Measurements from ENCODE around the gene OSBP2.
A peak's percentile ranks its signal among the peaks of the same experiment; 100 is the strongest.

The OSBP2 gene

GRCh38 chr22:30790366-30790765 is 95.7 kb downstream of the OSBP2 start:
- no peak overlapping the region for H3K27ac ChIP-seq (ENCODE audit: low read depth, low read length)
- peaks cover 0 to 5% (median 0%) of the 10 kb centered on the region in 5 donors for H3K9me3 ChIP-seq (ENCODE audit: control insufficient read depth in 5 of 5, low read length in 5 of 5)
- H3K36me3 ChIP-seq (ENCODE audit: control insufficient read depth in 5 of 5, insufficient read depth in 5 of 5, low read length in 5 of 5): no peaks in the 10 kb centered on the region
- H3K4me3 ChIP-seq (ENCODE audit: low read depth in 1 of 5, low read length in 5 of 5): no peak overlapping the region
- H3K9ac ChIP-seq (ENCODE audit: low read length in 5 of 5): no peak overlapping the region
- no peaks in the 10 kb centered on the region for H3K27me3 ChIP-seq (ENCODE audit: control insufficient read depth in 5 of 5, insufficient read depth in 4 of 5, low read length in 5 of 5)
- H3K4me1 ChIP-seq (ENCODE audit: control insufficient read depth in 5 of 5, insufficient read depth in 5 of 5, low read length in 5 of 5): no peaks in the 10 kb centered on the region

DNA sequence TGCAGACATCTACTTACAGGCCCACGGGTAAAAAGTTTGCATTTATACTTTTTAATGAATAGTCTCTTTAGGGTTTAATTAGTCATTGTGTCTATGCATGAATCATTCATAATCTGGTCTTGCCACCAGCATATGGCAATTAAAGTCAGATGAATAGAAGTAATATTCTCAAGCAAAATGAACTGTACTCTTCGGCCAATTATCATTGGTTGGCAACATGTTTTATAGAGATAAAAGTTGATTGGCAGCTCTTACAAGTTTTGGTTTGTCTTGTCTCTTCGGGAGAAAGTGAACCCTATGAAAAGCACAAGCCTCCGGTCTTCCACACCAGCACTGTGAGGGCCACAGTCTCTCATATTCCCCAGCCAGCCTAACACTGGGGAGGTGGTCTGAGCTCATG is 97.8 kb downstream of the OSBP2 start:
- Histone ChIP-seq H3K27me3 (ENCODE audit: control insufficient read depth in 5 of 5, insufficient read depth in 4 of 5, low read length in 5 of 5) (no peaks in the 10 kb centered on the region), H3K27ac (ENCODE audit: low read depth, low read length) (no peak overlapping the region), H3K9ac (ENCODE audit: low read length in 5 of 5) (no peak overlapping the region), H3K4me1 (ENCODE audit: control insufficient read depth in 5 of 5, insufficient read depth in 5 of 5, low read length in 5 of 5) (no peaks in the 10 kb centered on the region), H3K9me3 (ENCODE audit: control insufficient read depth in 5 of 5, low read length in 5 of 5) (peaks cover 0 to 5% (median 0%) of the 10 kb centered on the region in 5 donors), H3K4me3 (ENCODE audit: low read depth in 1 of 5, low read length in 5 of 5) (no peak overlapping the region), H3K36me3 (ENCODE audit: control insufficient read depth in 5 of 5, insufficient read depth in 5 of 5, low read length in 5 of 5) (no peaks in the 10 kb centered on the region)

DNA sequence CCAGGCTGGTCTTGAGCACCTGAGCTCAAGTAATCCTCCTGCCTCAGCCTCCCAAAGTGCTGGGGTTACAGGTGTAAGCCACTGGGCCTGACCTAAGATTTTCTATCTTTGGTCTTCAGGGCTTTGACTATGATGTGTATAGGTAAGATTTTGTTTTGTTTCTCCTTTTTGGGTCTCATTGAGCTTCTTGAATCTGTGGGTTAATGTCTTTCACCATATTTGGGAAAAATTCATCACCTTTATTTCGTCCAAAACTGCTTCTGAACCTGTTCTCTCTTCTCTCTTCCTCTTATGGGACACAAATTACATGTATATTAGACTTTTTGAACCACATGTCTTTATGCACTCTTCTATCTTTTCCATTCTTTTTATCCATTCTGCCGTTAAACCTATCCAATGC is 100.4 kb downstream of the OSBP2 start:
- H3K27ac ChIP-seq (ENCODE audit: low read depth, low read length): no peak overlapping the region
- peaks cover 0 to 5% (median 0%) of the 10 kb centered on the region in 5 donors for H3K9me3 ChIP-seq (ENCODE audit: control insufficient read depth in 5 of 5, low read length in 5 of 5)
- peaks cover 0 to 11% (median 3%) of the 10 kb centered on the region in 5 donors for H3K27me3 ChIP-seq (ENCODE audit: control insufficient read depth in 5 of 5, insufficient read depth in 4 of 5, low read length in 5 of 5)
- no peaks in the 10 kb centered on the region for H3K4me1 ChIP-seq (ENCODE audit: control insufficient read depth in 5 of 5, insufficient read depth in 5 of 5, low read length in 5 of 5)
- no peak overlapping the region for H3K9ac ChIP-seq (ENCODE audit: low read length in 5 of 5)
- H3K4me3 ChIP-seq (ENCODE audit: low read depth in 1 of 5, low read length in 5 of 5): no peak overlapping the region
- H3K36me3 ChIP-seq (ENCODE audit: control insufficient read depth in 5 of 5, insufficient read depth in 5 of 5, low read length in 5 of 5): no peaks in the 10 kb centered on the region

DNA sequence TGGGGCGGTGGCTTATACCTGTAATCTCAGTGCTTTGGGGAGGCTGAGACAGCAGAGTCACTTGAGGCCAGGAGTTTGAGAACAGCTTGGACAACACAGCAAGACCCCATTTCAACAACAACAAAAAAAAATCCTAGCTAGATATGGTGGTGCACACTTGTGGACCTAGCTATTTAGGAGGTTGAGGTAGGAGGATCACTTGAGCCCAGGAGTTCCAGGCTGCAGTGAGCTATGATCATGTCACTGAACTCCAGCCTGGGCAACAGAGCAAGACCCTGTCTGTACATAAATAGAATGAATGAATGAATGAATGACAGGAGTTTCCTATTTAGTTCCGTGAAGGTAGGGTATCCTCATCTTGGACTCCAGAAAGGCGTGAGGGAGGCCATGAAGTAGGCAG is 107.0 kb downstream of the OSBP2 start:
- Histone ChIP-seq H3K4me3 (ENCODE audit: low read depth in 1 of 5, low read length in 5 of 5) (no peak overlapping the region), H3K9ac (ENCODE audit: low read length in 5 of 5) (no peak overlapping the region), H3K4me1 (ENCODE audit: control insufficient read depth in 5 of 5, insufficient read depth in 5 of 5, low read length in 5 of 5) (peaks cover 0 to 11% (median 8%) of the 10 kb centered on the region in 5 donors), H3K36me3 (ENCODE audit: control insufficient read depth in 5 of 5, insufficient read depth in 5 of 5, low read length in 5 of 5) (no peaks in the 10 kb centered on the region), H3K27me3 (ENCODE audit: control insufficient read depth in 5 of 5, insufficient read depth in 4 of 5, low read length in 5 of 5) (peaks cover 2 to 17% (median 13%) of the 10 kb centered on the region in 5 donors), H3K27ac (ENCODE audit: low read depth, low read length) (no peak overlapping the region), H3K9me3 (ENCODE audit: control insufficient read depth in 5 of 5, low read length in 5 of 5) (no peaks in the 10 kb centered on the region)

- Histone ChIP-seq H3K9me3 (ENCODE audit: control insufficient read depth in 5 of 5, low read length in 5 of 5) (no peaks in the 10 kb centered on the region), H3K27ac (ENCODE audit: low read depth, low read length) (no peak overlapping the region), H3K9ac (ENCODE audit: low read length in 5 of 5) (no peak overlapping the region), H3K4me3 (ENCODE audit: low read depth in 1 of 5, low read length in 5 of 5) (peak overlapping the region in 2 of 5 donors; percentile 6 to 7), H3K4me1 (ENCODE audit: control insufficient read depth in 5 of 5, insufficient read depth in 5 of 5, low read length in 5 of 5) (peaks cover 0 to 11% (median 8%) of the 10 kb centered on the region in 5 donors), H3K36me3 (ENCODE audit: control insufficient read depth in 5 of 5, insufficient read depth in 5 of 5, low read length in 5 of 5) (no peaks in the 10 kb centered on the region), H3K27me3 (ENCODE audit: control insufficient read depth in 5 of 5, insufficient read depth in 4 of 5, low read length in 5 of 5) (peaks cover 6 to 24% (median 19%) of the 10 kb centered on the region in 5 donors)
Measured at GRCh38 chr22:30802202-30803166, 107.8 kb downstream of the OSBP2 start.

- H3K9ac ChIP-seq (ENCODE audit: low read length in 5 of 5): no peak overlapping the region
- no peak overlapping the region for H3K27ac ChIP-seq (ENCODE audit: low read depth, low read length)
- H3K9me3 ChIP-seq (ENCODE audit: control insufficient read depth in 5 of 5, low read length in 5 of 5): no peaks in the 10 kb centered on the region
- H3K4me1 ChIP-seq (ENCODE audit: control insufficient read depth in 5 of 5, insufficient read depth in 5 of 5, low read length in 5 of 5): peaks cover 0 to 11% (median 8%) of the 10 kb centered on the region in 5 donors
- H3K4me3 ChIP-seq (ENCODE audit: low read depth in 1 of 5, low read length in 5 of 5): no peak overlapping the region
- H3K36me3 ChIP-seq (ENCODE audit: control insufficient read depth in 5 of 5, insufficient read depth in 5 of 5, low read length in 5 of 5): no peaks in the 10 kb centered on the region
- H3K27me3 ChIP-seq (ENCODE audit: control insufficient read depth in 5 of 5, insufficient read depth in 4 of 5, low read length in 5 of 5): peaks cover 7 to 25% (median 19%) of the 10 kb centered on the region in 5 donors
Measured at GRCh38 chr22:30803679-30804078, 109.0 kb downstream of the OSBP2 start.

- Histone ChIP-seq H3K36me3 (ENCODE audit: control insufficient read depth in 5 of 5, insufficient read depth in 5 of 5, low read length in 5 of 5) (no peaks in the 10 kb centered on the region), H3K27me3 (ENCODE audit: control insufficient read depth in 5 of 5, insufficient read depth in 4 of 5, low read length in 5 of 5) (peaks cover 7 to 23% (median 18%) of the 10 kb centered on the region in 5 donors), H3K4me3 (ENCODE audit: low read depth in 1 of 5, low read length in 5 of 5) (no peak overlapping the region), H3K9me3 (ENCODE audit: control insufficient read depth in 5 of 5, low read length in 5 of 5) (no peaks in the 10 kb centered on the region), H3K27ac (ENCODE audit: low read depth, low read length) (no peak overlapping the region), H3K9ac (ENCODE audit: low read length in 5 of 5) (no peak overlapping the region), H3K4me1 (ENCODE audit: control insufficient read depth in 5 of 5, insufficient read depth in 5 of 5, low read length in 5 of 5) (peaks cover 0 to 11% (median 8%) of the 10 kb centered on the region in 5 donors)
Measured at GRCh38 chr22:30804626-30805025, 110.0 kb downstream of the OSBP2 start.

DNA sequence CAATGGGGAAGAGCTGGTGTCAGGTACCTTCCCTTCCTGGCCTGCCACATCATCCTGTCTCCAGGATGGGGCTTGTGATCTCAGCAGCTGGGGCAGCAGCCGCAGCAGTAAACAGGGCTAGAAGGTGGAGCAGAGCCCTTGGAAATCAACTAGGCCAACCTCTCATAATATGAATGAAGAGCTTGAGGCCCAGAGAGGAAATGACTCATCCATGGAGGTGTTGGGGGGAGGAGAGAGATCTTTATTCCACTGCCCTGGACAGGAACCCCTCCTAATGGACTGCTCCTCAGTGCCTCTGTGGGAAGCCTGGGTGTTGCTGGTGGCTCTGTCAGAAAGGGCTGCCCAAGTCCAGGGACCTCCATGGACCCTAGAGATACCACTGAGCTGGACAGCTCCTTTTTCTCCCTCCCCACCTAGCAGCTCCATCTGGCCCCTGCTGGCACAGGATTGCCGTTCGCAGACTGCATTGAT is 111.8 kb downstream of the OSBP2 start:
- Histone ChIP-seq H3K9me3 (ENCODE audit: control insufficient read depth in 5 of 5, low read length in 5 of 5) (no peaks in the 10 kb centered on the region), H3K27me3 (ENCODE audit: control insufficient read depth in 5 of 5, insufficient read depth in 4 of 5, low read length in 5 of 5) (peaks cover 7 to 12% (median 10%) of the 10 kb centered on the region in 5 donors), H3K36me3 (ENCODE audit: control insufficient read depth in 5 of 5, insufficient read depth in 5 of 5, low read length in 5 of 5) (no peaks in the 10 kb centered on the region), H3K27ac (ENCODE audit: low read depth, low read length) (no peak overlapping the region), H3K4me1 (ENCODE audit: control insufficient read depth in 5 of 5, insufficient read depth in 5 of 5, low read length in 5 of 5) (peaks cover 0 to 11% (median 8%) of the 10 kb centered on the region in 5 donors), H3K4me3 (ENCODE audit: low read depth in 1 of 5, low read length in 5 of 5) (no peak overlapping the region), H3K9ac (ENCODE audit: low read length in 5 of 5) (no peak overlapping the region)

DNA sequence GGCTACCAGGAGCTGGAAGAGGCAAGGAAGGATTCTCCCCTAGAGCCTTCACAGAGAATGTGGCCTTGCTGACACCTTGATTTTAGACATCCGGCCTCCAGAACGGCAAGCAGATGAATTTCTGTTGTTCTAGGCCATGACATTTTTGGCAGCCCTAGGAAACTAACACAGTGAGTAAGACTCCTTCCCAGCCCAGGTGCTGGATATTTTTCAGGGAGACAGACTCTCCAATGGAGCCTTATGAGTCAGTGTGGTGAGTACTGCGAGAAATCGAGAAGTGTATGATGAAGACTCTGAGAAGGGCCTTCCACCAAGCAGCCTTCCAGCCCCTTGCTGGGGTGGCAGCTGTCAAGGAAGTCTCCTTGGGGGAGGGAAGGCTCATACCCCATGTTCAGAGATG is 114.4 kb downstream of the OSBP2 start:
- Histone ChIP-seq H3K9ac (ENCODE audit: low read length in 5 of 5) (no peak overlapping the region), H3K36me3 (ENCODE audit: control insufficient read depth in 5 of 5, insufficient read depth in 5 of 5, low read length in 5 of 5) (no peaks in the 10 kb centered on the region), H3K27me3 (ENCODE audit: control insufficient read depth in 5 of 5, insufficient read depth in 4 of 5, low read length in 5 of 5) (peaks cover 5 to 10% (median 8%) of the 10 kb centered on the region in 5 donors), H3K4me1 (ENCODE audit: control insufficient read depth in 5 of 5, insufficient read depth in 5 of 5, low read length in 5 of 5) (no peaks in the 10 kb centered on the region), H3K4me3 (ENCODE audit: low read depth in 1 of 5, low read length in 5 of 5) (no peak overlapping the region), H3K27ac (ENCODE audit: low read depth, low read length) (no peak overlapping the region), H3K9me3 (ENCODE audit: control insufficient read depth in 5 of 5, low read length in 5 of 5) (no peaks in the 10 kb centered on the region)

GRCh38 chr22:30810105-30810504 is 115.4 kb downstream of the OSBP2 start:
- H3K4me3 ChIP-seq (ENCODE audit: low read depth in 1 of 5, low read length in 5 of 5): no peak overlapping the region
- H3K27ac ChIP-seq (ENCODE audit: low read depth, low read length): no peak overlapping the region
- H3K4me1 ChIP-seq (ENCODE audit: control insufficient read depth in 5 of 5, insufficient read depth in 5 of 5, low read length in 5 of 5): no peaks in the 10 kb centered on the region
- H3K36me3 ChIP-seq (ENCODE audit: control insufficient read depth in 5 of 5, insufficient read depth in 5 of 5, low read length in 5 of 5): no peaks in the 10 kb centered on the region
- H3K27me3 ChIP-seq (ENCODE audit: control insufficient read depth in 5 of 5, insufficient read depth in 4 of 5, low read length in 5 of 5): peaks cover 5 to 10% (median 7%) of the 10 kb centered on the region in 5 donors
- H3K9ac ChIP-seq (ENCODE audit: low read length in 5 of 5): no peak overlapping the region
- H3K9me3 ChIP-seq (ENCODE audit: control insufficient read depth in 5 of 5, low read length in 5 of 5): no peaks in the 10 kb centered on the region
